Immature natural killer cell (primary cell): ENCODE data around the gene SPSB1. TPM values are rescaled to one million over a fixed set of nuclear protein-coding genes. Genes with fewer than 3 reads are reported as not detected.

Experiments
- DNase-seq, 3 donors: peaks; one replicate each; pipeline ENCODE4 v3.0.0; 2022; ENCODE audit warnings: mixed read lengths in 1 of 3
- H3K27ac Mint-ChIP-seq, 6 donors: one replicate each; pipeline ENCODE4 v1.8.0; 2020; ENCODE audit warnings: mixed read lengths in 6 of 6, mild to moderate bottlenecking in 5 of 6, inconsistent platforms in 4 of 6, moderate library complexity in 3 of 6
- H3K27me3 Mint-ChIP-seq, 3 donors: one replicate each; pipeline ENCODE4 v1.8.0; 2020 to 2021; ENCODE audit warnings: low read depth in 3 of 3, mild to moderate bottlenecking in 3 of 3, mixed read lengths in 3 of 3, moderate library complexity in 3 of 3, inconsistent platforms in 1 of 3
- H3K36me3 Mint-ChIP-seq, 3 donors: one replicate each; pipeline ENCODE4 v1.8.0; 2020; ENCODE audit warnings: mixed read lengths in 3 of 3, inconsistent platforms in 2 of 3, mild to moderate bottlenecking in 2 of 3
- H3K4me1 Mint-ChIP-seq, 2 donors: one replicate each; pipeline ENCODE4 v1.8.0; 2020; ENCODE audit warnings: inconsistent platforms in 2 of 2, mild to moderate bottlenecking in 2 of 2, mixed read lengths in 2 of 2, moderate library complexity in 1 of 2
- H3K4me3 Mint-ChIP-seq, 5 donors: one replicate each; pipeline ENCODE4 v1.8.0; 2020; ENCODE audit warnings: mild to moderate bottlenecking in 5 of 5, mixed read lengths in 5 of 5, inconsistent platforms in 3 of 5, moderate library complexity in 3 of 5
- H3K9me3 Mint-ChIP-seq, 6 donors: one replicate each; pipeline ENCODE4 v1.8.0; 2020; ENCODE audit warnings: mild to moderate bottlenecking in 6 of 6, mixed read lengths in 6 of 6, inconsistent platforms in 4 of 6, moderate library complexity in 3 of 6
- polyA plus RNA-seq, 3 donors: library from polyadenylated mRNA; unstranded; fragments of 300-500 nt; fragmentation: Illumina TruSeq; gene quantifications; one replicate each; pipeline ENCODE4 v1.2.3, GENCODE V29; 2021

SPSB1 gene
- polyA plus RNA-seq, 3 donors from 2014 or later: 2.4 to 6.6 TPM; not detected in 1

- peaks cover 0 to 4% (median 0%) of the 10 kb centered on the region in 6 donors for H3K9me3 Mint-ChIP-seq
- no peak overlapping the region for H3K27ac Mint-ChIP-seq
- peaks cover 6 to 10% (median 8%) of the 10 kb centered on the region in 3 donors for H3K27me3 Mint-ChIP-seq
- no peak overlapping the region for H3K4me3 Mint-ChIP-seq
- no peak for DNase-seq
- H3K4me1 Mint-ChIP-seq: no peaks in the 10 kb centered on the region
- H3K36me3 Mint-ChIP-seq: no peaks in the 10 kb centered on the region
These were observed 98.9 kb downstream of the SPSB1 start for GRCh38 chr1:9391620-9392019.

GRCh38 chr1:9394010-9394409, 101.3 kb downstream of the SPSB1 start:
- H3K27me3 Mint-ChIP-seq: peaks cover 5 to 11% (median 8%) of the 10 kb centered on the region in 3 donors
- peaks cover 0 to 4% (median 0%) of the 10 kb centered on the region in 6 donors for H3K9me3 Mint-ChIP-seq
- DNase-seq: no peak
- peaks cover 0 to 1% of the 10 kb centered on the region in 2 donors for H3K4me1 Mint-ChIP-seq
- no peaks in the 10 kb centered on the region for H3K36me3 Mint-ChIP-seq
- H3K27ac Mint-ChIP-seq: no peak overlapping the region
- no peak overlapping the region for H3K4me3 Mint-ChIP-seq

GRCh38 chr1:9395018-9395417, 102.3 kb downstream of the SPSB1 start:
- Mint-ChIP-seq H3K36me3 (no peaks in the 10 kb centered on the region), H3K27me3 (peaks cover 5 to 7% (median 6%) of the 10 kb centered on the region in 3 donors), H3K4me3 (no peak overlapping the region), H3K27ac (peak overlapping the region in 1 of 6 donors; percentile 4), H3K4me1 (peaks cover under 1 to 2% of the 10 kb centered on the region in 2 donors), H3K9me3 (peaks cover 0 to 4% (median 0%) of the 10 kb centered on the region in 6 donors)
- DNase-seq: no peak

DNA sequence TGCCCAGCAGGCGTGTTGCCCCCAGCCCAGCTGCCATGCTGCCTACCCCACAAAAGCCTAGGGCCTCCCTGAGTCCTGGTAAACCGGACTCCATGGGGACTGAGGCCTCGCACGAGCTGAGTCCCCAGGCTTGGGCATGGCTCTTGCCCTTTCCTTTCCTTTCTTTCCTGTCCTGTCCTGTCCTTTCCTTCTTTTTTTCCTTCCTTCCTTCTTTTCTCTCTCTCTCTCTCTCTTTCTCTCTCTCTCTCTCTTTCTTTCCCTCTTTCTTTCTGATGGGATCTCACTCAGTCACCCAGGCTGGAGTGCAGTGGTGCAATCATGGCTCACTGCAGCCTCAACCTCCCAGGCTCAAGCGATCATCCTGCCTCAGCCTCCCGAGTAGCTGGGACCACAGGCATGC, 104.4 kb downstream of the SPSB1 start:
- Mint-ChIP-seq H3K9me3 (peaks cover 0 to 4% (median 0%) of the 10 kb centered on the region in 6 donors), H3K36me3 (no peaks in the 10 kb centered on the region), H3K27ac (no peak overlapping the region), H3K4me1 (peaks cover 8% of the 10 kb centered on the region in 2 donors), H3K4me3 (peak overlapping the region in 1 of 5 donors; percentile 13), H3K27me3 (peaks cover 3 to 9% (median 6%) of the 10 kb centered on the region in 3 donors)
- DNase-seq: no peak

DNA sequence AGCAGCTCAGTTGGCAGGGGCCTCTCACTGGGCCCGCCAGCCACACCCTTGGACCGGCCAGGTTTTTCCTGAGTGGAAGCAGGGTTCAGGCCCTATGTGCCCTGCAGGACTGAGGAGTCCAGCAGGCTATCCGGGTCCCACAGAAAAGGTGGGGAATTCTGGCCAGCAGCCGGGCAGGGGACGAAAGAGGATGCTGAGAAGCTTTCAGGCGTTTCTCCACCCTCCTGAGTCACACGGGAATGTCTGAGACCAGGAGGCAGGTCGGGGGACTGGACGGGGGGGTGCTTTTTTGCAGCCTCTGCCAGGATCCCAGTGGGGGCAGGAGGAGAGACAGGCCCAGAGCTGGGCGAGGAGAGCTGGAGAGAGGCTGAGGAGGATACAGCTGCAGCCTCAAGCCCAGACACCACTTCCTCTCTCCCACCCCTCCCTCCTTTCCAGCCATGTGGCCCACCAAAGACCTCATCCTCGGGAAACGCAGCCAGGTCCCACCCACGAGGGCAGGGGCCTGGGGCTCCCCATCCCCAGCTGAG, 105.4 kb downstream of the SPSB1 start:
- no peak for DNase-seq
- Mint-ChIP-seq H3K9me3 (peaks cover 0 to 4% (median 0%) of the 10 kb centered on the region in 6 donors), H3K36me3 (no peaks in the 10 kb centered on the region), H3K27me3 (peaks cover 2 to 9% (median 6%) of the 10 kb centered on the region in 3 donors), H3K27ac (no peak overlapping the region), H3K4me1 (peaks cover 8% of the 10 kb centered on the region in 2 donors), H3K4me3 (no peak overlapping the region)

DNA sequence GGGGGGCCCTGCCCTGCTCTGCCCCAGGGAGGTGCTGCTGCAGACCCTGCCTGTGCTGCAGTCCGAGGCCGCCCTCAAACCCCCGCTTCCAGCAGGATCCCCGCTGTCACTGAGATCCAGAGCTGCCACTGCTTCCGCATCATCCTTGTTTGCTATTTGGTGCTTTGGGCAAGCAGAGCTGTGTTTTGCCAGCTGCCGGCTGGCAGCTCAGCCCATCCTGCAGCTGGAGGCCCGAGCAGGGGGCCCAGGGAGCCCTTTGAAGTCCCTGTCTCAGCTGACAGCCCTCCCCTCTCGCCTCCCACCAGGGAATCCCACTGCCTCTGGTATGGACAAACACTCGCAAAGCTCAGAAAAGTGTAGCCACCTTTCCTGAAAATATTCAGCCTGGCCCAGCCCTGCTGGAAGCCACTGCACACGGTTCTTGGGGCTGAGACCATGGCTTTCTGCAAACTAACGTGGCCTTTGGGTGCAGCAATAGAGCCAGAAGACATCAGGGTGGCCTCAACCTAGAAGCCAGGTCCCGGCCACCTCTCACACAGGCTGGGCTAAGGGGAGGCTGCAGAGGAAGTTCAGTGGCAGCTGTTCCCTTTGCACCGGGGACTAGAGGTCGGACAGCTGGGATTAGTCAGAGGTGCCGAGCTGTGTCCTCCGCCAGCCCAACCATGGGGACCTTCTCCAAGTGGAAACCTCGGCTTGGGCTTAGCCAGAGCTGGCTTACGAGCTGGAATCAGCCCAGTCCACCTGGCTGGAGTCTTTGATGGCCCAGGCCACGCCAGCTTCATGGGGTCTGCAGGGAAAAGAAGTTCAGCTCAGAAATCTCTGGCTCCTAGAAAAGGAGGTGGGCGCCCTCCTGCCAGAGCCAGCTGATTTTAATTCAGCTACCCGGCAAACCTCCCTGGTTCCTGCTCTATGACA, 107.1 kb downstream of the SPSB1 start:
- no peak for DNase-seq
- no peak overlapping the region for H3K27ac Mint-ChIP-seq
- no peaks in the 10 kb centered on the region for H3K36me3 Mint-ChIP-seq
- peaks cover 8% of the 10 kb centered on the region in 2 donors for H3K4me1 Mint-ChIP-seq
- H3K4me3 Mint-ChIP-seq: no peak overlapping the region
- H3K9me3 Mint-ChIP-seq: peaks cover 0 to 4% (median 0%) of the 10 kb centered on the region in 6 donors
- H3K27me3 Mint-ChIP-seq: peaks cover 0 to 11% (median 4%) of the 10 kb centered on the region in 3 donors

DNA sequence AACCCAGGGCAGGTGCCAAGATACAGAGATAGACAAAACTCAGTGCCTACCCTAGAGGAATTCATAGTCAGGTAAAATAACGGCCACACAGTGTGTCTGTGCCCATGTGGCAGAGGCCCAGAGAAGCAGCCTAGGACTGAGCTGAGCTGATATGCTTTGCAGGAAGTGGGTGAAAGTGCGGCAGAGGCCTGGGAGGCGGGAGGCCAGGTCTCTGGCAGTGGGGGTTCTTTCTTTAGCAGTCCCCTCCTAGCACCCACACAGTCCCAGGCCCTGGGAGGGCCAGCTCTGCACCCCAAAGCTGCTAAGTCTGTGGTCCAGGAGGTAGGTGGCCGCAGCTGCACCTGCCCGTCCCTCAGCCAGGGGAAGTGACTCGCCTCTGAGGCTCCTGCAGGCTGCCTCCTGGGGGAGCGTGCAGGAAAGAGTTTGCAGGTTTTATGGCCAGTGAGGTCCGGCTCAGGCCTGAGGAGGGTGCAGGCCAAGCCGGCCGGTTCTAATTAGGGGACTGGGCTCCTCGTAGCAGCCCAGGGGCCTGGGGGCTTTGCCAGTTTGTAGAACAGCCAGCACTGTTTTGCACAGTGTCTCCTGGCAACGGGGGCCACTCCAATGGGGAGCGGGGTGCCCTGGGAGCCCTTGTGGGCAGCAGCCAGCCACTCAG, 107.9 kb downstream of the SPSB1 start:
- H3K4me1 Mint-ChIP-seq: peaks cover 8% of the 10 kb centered on the region in 2 donors
- no peak overlapping the region for H3K4me3 Mint-ChIP-seq
- no peak overlapping the region for H3K27ac Mint-ChIP-seq
- H3K36me3 Mint-ChIP-seq: no peaks in the 10 kb centered on the region
- H3K27me3 Mint-ChIP-seq: peaks cover 0 to 7% (median 2%) of the 10 kb centered on the region in 3 donors
- H3K9me3 Mint-ChIP-seq: no peaks in the 10 kb centered on the region
- DNase-seq: peak; percentile 15 to 26 (median 20)

- H3K27me3 Mint-ChIP-seq: peaks cover 0 to 7% (median under 1%) of the 10 kb centered on the region in 3 donors
- no peak overlapping the region for H3K27ac Mint-ChIP-seq
- H3K36me3 Mint-ChIP-seq: no peaks in the 10 kb centered on the region
- H3K4me3 Mint-ChIP-seq: no peak overlapping the region
- DNase-seq: no peak
- H3K9me3 Mint-ChIP-seq: no peaks in the 10 kb centered on the region
- H3K4me1 Mint-ChIP-seq: peaks cover 8% of the 10 kb centered on the region in 2 donors
These were observed 108.4 kb downstream of the SPSB1 start for GRCh38 chr1:9401080-9401453.

GRCh38 chr1:9402256-9402616, 109.5 kb downstream of the SPSB1 start:
- Mint-ChIP-seq H3K27me3 (peaks cover 0 to 5% (median 0%) of the 10 kb centered on the region in 3 donors), H3K36me3 (no peaks in the 10 kb centered on the region), H3K27ac (no peak overlapping the region), H3K4me1 (peaks cover 8% of the 10 kb centered on the region in 2 donors), H3K4me3 (no peak overlapping the region), H3K9me3 (no peaks in the 10 kb centered on the region)
- no peak for DNase-seq

DNA sequence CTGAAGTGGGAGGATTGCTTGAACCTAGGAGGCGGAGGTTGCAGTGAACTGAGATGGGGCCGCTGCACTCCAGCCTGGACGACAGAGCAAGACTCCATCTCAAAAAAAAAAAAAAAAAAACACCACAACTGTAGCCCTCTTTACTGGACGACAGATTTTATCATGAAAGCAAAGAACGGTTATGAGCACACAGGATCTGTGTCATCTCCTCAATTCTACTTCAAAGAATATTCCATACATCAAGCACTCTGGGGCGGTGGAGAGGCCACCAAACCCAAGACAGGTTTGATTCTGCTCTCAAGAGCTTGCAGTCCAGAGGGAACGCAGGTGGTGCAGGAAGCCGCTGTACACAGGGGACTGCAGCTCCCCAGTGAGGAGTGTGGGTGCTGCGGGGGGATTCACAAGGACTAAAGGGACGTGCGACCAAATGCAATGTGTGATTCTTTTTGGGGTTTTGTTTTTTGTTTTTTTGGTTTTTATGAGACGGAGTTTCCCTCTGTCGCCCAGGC, 110.1 kb downstream of the SPSB1 start:
- no peaks in the 10 kb centered on the region for H3K36me3 Mint-ChIP-seq
- H3K4me3 Mint-ChIP-seq: no peak overlapping the region
- no peaks in the 10 kb centered on the region for H3K9me3 Mint-ChIP-seq
- H3K27ac Mint-ChIP-seq: no peak overlapping the region
- peaks cover 8% of the 10 kb centered on the region in 2 donors for H3K4me1 Mint-ChIP-seq
- peaks cover 0 to 4% (median 0%) of the 10 kb centered on the region in 3 donors for H3K27me3 Mint-ChIP-seq
- DNase-seq: no peak

DNA sequence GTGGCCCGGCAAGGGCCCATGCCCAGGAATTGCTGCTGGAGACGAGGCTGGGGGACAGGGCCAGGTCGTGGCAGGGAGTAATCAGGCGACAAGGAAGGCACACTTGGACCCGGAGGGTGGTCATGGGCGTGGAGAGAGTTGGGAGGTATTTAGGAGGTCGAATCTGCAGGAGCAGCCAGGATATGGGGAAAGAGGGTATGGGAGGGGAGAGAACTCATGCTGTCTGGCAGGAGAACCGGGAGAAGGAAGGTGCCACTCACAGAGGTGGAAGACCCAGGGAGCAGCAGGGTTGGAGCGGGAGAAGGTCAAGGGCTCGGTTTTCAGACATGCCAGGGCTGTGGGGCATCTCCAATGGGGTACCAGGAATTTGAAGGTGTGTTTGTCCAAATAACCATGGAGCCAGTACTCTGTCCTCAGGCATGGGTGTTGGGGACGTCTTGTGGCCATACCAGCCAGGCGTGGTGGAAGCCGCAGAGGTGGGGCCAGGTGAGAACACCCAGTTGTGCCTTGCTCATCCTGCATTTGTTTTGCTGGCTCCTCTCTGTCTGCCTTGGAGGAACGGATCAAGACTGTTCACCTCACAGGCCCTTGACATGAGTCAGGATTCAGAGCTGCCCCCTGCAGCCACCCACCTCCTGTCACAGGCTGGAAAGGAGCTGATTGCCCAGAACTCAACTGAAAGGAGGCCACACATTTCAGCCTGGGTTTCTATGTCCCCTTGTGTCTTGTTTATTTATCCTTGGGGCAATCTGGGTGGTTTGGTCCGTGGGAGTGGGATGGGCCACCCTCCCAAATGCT, 111.6 kb downstream of the SPSB1 start:
- Mint-ChIP-seq H3K27me3 (peaks cover 3 to 4% (median 3%) of the 10 kb centered on the region in 3 donors), H3K9me3 (no peaks in the 10 kb centered on the region), H3K27ac (no peak overlapping the region), H3K36me3 (no peaks in the 10 kb centered on the region), H3K4me1 (peaks cover 7 to 8% of the 10 kb centered on the region in 2 donors), H3K4me3 (no peak overlapping the region)
- no peak for DNase-seq

- Mint-ChIP-seq H3K9me3 (no peaks in the 10 kb centered on the region), H3K27ac (no peak overlapping the region), H3K4me1 (peaks cover 0 to 7% of the 10 kb centered on the region in 2 donors), H3K4me3 (no peak overlapping the region), H3K27me3 (peaks cover 7 to 9% (median 9%) of the 10 kb centered on the region in 3 donors), H3K36me3 (no peaks in the 10 kb centered on the region)
- DNase-seq: no peak
These were observed 113.4 kb downstream of the SPSB1 start for GRCh38 chr1:9406111-9406510.

GRCh38 chr1:9410737-9411297, 118.1 kb downstream of the SPSB1 start:
- peak overlapping the region; percentile 6 to 86 (median 76) for H3K27ac Mint-ChIP-seq
- H3K27me3 Mint-ChIP-seq: peaks cover 10 to 23% (median 18%) of the 10 kb centered on the region in 3 donors

More at GRCh38 chr1:9410737-9411297, 118.1 kb downstream of the SPSB1 start:
- Mint-ChIP-seq H3K36me3 (no peaks in the 10 kb centered on the region), H3K4me3 (peak overlapping the region in 4 of 5 donors; percentile 2 to 54 (median 30)), H3K9me3 (no peaks in the 10 kb centered on the region), H3K4me1 (peaks cover 22 to 38% of the 10 kb centered on the region in 2 donors)
- peak; percentile 15 to 32 (median 32) for DNase-seq
